Measurements from ENCODE around the gene MC3R.

Gene MC3R

DNA sequence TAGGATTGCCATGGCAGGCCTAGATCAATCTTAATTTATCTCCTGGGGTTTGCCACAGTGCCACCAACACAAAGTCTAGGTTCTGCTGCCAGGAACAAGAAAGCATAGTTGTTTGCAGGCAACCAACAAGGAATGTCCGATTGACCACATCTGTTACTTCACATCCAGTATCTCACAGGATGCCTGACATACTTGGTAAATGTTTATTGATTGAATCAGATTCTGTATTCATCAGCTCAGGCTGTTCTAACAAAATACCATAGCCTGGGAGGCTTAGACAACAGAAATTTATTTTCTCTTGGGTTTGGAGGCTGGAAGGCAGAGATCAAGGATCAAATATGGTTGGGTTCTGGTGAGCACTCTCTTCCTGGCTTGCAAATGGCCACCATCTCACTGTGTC, 26.3 kb upstream of the MC3R start:
- no peak overlapping the region for H3K4me3 ChIP-seq (ENCODE audit: control insufficient read depth, low read depth, low read length)
- DNase-seq (ENCODE audit: low read depth), result no peak
- TF ChIP-seq, protein P1, sequence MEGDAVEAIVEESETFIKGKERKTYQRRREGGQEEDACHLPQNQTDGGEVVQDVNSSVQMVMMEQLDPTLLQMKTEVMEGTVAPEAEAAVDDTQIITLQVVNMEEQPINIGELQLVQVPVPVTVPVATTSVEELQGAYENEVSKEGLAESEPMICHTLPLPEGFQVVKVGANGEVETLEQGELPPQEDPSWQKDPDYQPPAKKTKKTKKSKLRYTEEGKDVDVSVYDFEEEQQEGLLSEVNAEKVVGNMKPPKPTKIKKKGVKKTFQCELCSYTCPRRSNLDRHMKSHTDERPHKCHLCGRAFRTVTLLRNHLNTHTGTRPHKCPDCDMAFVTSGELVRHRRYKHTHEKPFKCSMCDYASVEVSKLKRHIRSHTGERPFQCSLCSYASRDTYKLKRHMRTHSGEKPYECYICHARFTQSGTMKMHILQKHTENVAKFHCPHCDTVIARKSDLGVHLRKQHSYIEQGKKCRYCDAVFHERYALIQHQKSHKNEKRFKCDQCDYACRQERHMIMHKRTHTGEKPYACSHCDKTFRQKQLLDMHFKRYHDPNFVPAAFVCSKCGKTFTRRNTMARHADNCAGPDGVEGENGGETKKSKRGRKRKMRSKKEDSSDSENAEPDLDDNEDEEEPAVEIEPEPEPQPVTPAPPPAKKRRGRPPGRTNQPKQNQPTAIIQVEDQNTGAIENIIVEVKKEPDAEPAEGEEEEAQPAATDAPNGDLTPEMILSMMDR (IDR thresholded peaks at IDR 0.05; ENCODE audit: control insufficient read depth, insufficient read depth, low read depth, low read length, missing control alignments), result no peak

DNA sequence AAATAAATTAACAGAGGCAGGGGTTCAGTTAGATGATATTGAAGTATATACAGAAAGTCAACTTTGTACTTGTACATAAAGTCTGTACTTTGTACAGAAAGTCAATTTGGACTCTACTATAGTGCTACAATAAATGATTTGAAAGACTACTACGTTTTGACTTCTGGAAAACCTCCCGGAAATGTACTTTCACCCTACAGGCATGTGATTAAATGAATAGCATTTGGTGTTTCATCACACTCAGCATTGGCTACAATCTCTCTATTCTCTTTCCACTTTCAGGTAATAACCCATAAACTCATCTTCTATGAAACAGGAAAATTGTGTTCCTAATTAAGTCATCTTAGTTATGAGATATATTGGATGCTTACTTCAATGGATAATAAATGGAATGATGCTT, 25.6 kb upstream of the MC3R start:
- no peak overlapping the region for H3K4me3 ChIP-seq (ENCODE audit: control insufficient read depth, low read depth, low read length)
- TF ChIP-seq, protein P1 (IDR thresholded peaks at IDR 0.05; ENCODE audit: control insufficient read depth, insufficient read depth, low read depth, low read length, missing control alignments), result no peak
- DNase-seq (ENCODE audit: low read depth), result no peak

DNA sequence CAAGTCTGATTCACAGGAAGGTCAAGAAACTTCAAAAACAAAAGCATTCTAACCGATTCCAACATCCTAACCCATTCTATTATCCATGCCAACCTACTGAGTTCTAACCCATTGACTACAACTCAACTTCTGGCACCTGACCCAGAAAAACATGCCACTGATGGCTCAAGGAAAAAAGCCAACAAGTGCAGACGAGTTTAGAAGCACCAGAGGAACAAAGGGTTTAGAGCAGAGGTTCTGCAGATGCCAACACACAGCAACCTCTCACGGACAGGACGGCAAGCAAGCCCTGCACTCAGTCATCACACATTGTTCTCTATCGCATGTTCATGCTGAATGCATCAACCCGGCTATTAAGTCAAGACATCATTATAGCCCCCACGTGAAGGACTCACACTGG, 25.2 kb upstream of the MC3R start:
- no peak for DNase-seq (ENCODE audit: low read depth)
- no peak overlapping the region for H3K4me3 ChIP-seq (ENCODE audit: control insufficient read depth, low read depth, low read length)
- TF ChIP-seq, protein P1 (IDR thresholded peaks at IDR 0.05; ENCODE audit: control insufficient read depth, insufficient read depth, low read depth, low read length, missing control alignments), result no peak

DNA sequence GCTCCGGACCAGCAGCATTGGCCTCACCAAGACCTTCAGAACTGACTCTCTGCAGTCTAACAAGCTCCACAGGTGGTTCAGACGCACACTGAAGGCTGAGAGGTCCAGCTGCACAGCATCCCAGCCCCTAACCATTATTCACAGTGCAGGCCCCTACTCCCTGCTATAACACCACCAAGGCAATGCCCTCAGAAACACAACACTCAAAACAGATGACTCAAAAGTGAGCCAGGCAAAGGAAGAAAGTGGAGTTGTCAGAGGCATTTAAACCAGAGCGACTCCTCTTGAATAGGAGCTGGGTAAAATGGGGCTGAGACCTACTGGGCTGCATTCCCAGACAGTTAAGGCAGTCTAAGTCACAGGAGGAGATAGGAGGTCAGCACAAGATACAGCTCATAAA, 20.5 kb upstream of the MC3R start:
- H3K4me3 ChIP-seq (ENCODE audit: control insufficient read depth, low read depth, low read length), result no peak overlapping the region
- DNase-seq (ENCODE audit: low read depth), result no peak
- TF ChIP-seq, protein P1 (IDR thresholded peaks at IDR 0.05; ENCODE audit: control insufficient read depth, insufficient read depth, low read depth, low read length, missing control alignments), result no peak

DNA sequence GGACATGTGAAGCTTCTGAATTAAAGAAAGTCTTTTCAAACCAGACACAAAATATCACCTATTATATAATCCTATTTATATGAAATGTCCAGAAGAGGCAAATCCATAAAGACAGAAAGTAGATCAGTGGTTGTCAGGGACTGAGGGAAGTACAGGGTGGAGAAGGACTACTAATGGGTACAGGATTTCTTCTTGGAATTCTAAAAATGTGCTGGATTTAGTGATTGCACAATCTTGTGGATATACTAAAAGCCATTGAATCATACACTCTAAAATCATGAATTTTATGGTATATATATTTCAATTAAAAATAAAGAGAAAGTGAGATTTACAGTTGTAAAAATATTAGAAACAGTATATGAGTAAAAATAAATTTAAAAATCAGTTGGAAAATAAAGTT, 18.7 kb upstream of the MC3R start:
- TF ChIP-seq, protein P1 (IDR thresholded peaks at IDR 0.05; ENCODE audit: control insufficient read depth, insufficient read depth, low read depth, low read length, missing control alignments), result no peak
- H3K4me3 ChIP-seq (ENCODE audit: control insufficient read depth, low read depth, low read length), result no peak overlapping the region
- DNase-seq (ENCODE audit: low read depth), result no peak

DNA sequence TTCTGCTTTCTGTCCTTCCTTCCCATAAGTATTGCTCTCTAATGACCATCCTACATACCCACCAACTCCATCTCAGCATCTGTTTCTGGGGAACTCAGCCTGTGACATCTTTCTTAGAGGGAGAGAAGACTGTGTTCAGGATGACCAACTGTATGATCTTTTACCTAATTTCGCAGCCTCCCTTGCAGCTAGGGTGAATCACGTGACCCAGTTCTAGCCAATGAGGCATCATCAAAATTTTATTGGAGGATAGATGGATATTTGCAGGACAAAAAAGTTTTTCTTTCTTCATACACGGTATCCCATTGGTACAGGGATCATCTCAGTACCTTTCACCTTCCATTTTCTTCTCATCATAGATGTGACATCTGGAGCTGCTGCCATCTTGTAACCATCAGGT, 14.4 kb upstream of the MC3R start:
- TF ChIP-seq, protein P1 (IDR thresholded peaks at IDR 0.05; ENCODE audit: control insufficient read depth, insufficient read depth, low read depth, low read length, missing control alignments), result no peak
- no peak for DNase-seq (ENCODE audit: low read depth)

DNA sequence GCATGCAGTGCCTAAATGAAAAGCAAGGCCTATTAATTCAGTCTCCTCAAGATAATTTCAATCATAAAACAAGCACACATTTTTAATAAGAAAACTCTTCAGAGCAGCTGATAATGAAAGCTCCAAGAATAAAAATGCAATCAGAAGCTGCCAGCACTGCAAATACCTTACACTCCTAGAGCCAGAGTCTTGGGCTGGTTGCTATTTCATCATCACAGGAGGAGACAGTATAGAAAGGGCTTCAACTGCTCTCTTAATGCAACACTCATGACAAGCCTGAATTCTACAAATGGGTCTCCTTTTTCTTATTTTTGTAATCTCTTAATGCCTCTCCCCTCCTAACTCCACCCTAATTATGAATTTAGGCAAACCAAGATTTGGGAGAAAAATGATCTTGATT, 11.2 kb upstream of the MC3R start:
- H3K4me3 ChIP-seq (ENCODE audit: control insufficient read depth, low read depth, low read length), result no peak overlapping the region
- no peak for DNase-seq (ENCODE audit: low read depth)
- TF ChIP-seq, protein P1 (IDR thresholded peaks at IDR 0.05; ENCODE audit: control insufficient read depth, insufficient read depth, low read depth, low read length, missing control alignments), result no peak

More for the DNA sequence above, 14.4 kb upstream of the MC3R start:
- no peak overlapping the region for H3K4me3 ChIP-seq (ENCODE audit: control insufficient read depth, low read depth, low read length)
